Left renal pelvis (tissue), 4 donors: ENCODE data around the gene RBBP6. TPM values are rescaled to one million over a fixed set of nuclear protein-coding genes. Genes with fewer than 3 reads are reported as not detected.

Source experiments
- polyA plus RNA-seq, 4 donors: library from polyadenylated mRNA; unstranded; fragments of 120-200 nt; gene quantifications; one replicate each; pipeline ENCODE4 v1.2.1, GENCODE V29; 2013; ENCODE audit not compliant: insufficient read length in 4 of 4

The RBBP6 gene
- polyA plus RNA-seq, 4 donors, result 72.4 to 82.0 (median 78.4) TPM

Other genes with a start within 250 kb of the RBBP6 start
- 10 to 100 TPM; 46.7 to 77.3 (median 54.7) TPM for gene TNRC6A, start 190.1 kb downstream of the RBBP6 start, polyA plus RNA-seq